SHP77 treated with DMSO at 0.1 percent for 48 hours (cell line): Measurements from ENCODE around the gene E2F2.

Experiments used
- DNase-seq: peaks from one replicate; lab custom pipeline; 2025; lab: John Stamatoyannopoulos, UW

Gene E2F2, protein sequence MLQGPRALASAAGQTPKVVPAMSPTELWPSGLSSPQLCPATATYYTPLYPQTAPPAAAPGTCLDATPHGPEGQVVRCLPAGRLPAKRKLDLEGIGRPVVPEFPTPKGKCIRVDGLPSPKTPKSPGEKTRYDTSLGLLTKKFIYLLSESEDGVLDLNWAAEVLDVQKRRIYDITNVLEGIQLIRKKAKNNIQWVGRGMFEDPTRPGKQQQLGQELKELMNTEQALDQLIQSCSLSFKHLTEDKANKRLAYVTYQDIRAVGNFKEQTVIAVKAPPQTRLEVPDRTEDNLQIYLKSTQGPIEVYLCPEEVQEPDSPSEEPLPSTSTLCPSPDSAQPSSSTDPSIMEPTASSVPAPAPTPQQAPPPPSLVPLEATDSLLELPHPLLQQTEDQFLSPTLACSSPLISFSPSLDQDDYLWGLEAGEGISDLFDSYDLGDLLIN

DNA sequence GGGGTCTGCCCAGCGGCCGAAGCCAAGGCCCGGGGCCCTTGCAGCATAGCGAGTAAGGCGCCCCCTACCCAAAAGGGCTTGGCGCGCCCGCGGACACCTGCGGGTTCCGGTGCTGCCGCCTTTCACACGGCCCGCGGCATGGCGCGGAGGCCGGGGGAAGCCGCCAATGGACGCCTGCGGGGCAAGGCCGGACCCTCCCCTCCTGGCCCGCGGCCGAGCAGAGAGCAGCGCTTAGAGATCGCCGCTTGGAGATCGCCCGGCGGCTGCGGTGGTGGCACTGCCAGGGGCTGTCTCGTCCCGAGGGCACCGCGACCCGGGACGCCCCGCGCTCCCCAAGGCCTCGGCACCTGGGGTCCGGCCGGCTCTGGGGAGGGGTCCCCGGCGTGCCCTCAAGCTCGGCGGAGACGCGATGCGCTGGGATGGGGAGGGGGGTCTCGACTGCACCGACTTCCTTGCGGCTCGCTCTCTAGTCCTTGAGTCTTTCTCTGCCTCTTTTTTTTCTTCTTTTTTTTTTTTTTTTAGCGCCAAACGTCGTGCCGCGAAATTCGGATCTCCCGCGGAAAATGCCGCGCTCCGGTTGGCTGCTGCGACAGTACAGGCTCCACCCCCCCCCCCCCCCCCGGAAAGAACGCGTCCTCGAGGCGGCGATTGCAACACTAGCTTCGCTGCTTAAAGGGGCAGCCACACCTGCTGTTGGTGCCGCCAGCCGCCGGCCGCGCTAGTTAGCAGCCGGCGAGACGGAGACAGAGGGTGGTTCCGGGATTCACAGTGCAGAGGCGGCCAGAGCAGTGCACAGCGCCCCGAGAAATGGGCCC, at the start of gene E2F2:
TSS of gene E2F2 (minus strand) at position 487 of the 815 bp plus-strand sequence. CDS start at position 47, 440 bp downstream.
- peak; percentile 61 for DNase-seq

DNA sequence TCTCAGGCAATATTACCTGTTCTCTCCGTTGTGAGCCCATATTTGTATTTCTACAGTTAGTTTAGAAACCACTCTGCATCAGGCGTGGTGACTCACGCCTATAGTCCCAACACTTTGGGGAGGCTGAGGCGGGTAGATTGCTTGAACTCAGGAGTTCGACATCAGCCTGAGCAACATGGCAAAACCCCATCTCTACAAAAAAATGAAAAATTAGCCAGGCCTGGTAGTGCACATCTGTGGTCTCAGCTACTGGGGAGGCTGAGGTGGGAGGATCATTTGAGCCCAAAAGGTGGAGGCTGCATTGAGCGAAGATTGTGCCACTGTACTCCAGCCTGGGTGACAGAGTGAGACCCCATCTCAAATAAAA, 47.9 kb upstream of the E2F2 start:
- DNase-seq, result no peak

DNA sequence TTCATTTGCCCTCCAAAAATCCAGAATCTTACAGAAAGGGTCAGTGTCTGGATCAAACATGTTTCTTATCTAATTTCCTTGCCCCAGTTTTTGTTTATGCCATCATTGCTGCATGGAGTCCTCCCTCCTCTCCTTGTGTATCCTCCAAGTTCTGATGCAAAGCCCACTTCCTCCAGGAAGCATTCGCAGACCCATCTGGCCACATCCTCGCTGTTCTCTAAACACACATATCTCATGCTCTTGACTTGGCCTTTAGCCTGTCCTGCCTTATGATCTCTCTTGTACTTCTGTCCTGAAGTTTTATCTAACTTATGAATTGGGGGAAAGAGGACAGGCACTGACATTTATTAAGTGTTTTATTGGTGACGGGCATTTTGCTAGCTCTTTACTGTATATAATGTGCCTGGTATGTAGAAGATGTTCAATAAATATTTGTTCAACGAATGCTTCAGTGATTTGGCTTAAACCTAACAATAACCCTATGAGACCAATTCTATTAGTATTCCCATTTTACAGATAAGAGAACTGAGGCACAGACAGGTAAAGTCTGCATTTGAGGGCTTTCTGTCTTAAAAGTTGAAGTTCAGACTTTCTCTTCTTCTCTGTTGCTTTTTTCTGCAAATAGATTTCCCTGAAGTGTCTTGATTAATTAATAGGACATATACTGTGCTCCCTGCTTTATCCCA, 47.4 kb upstream of the E2F2 start:
- DNase-seq, result no peak

DNA sequence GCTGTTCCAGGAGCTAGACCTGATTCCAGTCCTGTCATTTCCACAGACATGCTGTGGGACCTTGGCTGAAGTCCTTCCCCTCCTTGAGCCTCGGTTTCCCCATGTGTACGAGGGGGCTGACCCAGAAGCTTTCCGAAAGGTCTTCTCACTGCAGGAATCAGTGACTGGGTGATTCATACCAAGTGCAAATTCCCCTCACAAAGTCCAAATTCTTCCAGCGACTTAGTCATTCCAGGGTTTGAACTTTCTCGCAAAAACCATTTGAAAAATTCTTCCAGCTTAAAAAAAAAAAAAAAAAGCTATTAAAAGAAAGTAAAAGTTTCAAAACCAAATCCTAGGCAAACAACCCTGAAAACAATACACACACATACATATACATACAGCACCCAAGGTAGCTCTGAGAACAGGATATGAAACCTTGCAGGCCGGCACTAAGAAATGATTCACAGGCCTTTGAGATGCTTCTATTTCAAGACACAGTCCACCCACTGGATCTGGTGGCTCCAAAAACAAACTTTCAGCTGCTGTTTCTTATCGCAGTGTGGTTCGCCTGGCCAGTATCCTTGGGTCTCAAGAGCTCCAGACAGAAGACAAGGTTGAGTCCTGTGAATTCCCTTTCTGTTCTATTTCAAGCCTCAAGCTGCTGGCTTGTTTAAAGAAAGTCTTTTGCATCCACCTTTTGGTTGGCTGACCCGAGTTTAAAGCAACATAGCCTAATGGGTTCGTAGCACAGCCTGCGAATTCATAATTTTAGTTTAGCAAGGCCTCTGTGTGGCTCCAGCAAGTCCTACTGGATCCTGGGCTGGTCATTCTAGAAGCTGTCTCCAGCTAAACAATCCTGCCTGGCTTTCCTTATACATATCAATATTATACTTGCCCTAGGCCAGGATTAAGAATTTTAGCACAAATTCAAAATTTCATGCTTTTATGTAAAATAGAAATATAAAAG, 46.3 kb upstream of the E2F2 start:
- no peak for DNase-seq

DNA sequence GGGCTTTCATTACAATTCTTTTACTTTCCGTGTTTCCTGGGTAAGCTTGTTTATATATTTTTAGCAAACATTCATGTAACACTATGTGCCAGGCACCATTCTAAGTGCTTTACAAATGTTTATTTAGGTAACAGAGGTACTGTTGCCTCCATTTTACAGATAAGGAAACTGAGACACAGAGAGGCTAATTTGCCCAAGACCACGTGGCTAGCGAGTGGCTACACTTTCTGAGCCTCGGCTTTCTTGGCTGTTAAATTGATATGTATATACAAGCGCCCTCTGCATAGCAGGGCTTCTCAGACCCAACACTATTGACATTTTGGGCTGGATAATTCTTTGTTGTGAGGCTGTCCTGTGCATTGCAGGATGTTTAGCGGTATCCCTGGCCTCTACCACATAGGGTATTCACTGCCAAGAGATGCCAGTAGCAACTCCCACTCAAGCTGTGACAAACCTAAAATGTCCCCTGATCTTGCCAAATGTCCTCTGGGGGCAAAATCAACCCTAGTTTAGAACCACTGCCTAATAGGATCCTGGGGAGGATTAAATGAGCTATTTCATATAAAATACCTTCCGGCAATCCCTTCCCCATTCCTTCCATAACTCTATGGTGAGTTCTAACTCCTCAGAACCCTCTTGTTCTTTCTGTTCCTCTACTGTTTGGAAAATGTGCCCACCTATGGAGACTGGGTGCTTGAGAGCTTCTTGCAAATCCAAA, 45.5 kb upstream of the E2F2 start:
- DNase-seq, result no peak

DNA sequence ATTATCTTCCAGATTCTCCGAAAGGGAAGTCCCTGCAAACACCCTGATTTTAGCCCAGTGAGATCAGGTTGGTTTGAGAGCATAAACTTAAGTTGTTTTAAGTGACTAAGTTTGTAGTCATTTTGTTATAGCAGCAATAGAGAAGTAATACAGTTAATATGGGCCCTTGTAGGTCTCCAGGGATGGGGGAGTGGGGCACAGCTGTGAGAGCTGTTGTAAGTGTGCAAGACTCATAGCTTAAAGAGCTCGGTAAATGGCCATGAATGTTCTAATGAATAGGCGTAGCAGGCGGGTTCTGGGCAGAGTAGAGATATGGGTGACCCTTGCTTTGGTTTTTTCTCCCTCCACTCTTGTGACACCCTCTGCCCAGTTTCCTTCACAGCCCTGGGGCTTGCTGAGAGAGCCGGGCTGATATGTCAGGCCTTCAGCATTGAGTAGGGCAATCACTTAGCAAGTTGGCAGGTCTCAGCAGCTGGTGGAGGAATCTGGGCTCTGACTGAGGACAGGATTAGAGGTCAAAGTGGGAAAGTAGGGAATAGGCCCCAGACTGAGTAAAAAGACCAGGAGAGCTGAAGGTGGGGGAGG, 44.3 kb upstream of the E2F2 start:
- DNase-seq, result no peak

DNA sequence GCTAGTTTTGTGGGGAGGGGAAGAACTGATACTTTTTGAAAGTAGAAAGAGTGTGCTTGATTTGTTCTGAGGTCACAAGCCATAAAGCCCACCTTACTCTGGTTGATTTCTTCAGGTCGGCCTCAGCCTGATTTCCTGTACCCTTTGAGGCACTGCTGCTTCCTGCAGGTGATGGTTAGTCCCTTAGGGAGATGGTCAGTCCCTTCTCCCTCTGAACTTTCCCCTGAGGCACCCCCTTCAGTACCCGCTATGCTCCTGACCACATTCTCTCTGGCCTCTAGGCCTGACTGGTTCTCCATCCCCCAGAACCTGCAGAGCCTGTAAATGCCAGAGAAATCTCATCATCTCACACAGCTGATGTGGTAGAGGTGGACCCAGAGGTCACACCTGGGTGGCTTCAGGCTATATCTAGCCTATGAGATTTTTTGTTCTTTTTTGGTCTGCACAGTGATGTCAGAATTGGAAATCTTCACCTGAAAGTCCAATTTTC, 43.3 kb upstream of the E2F2 start:
- DNase-seq, result no peak

DNA sequence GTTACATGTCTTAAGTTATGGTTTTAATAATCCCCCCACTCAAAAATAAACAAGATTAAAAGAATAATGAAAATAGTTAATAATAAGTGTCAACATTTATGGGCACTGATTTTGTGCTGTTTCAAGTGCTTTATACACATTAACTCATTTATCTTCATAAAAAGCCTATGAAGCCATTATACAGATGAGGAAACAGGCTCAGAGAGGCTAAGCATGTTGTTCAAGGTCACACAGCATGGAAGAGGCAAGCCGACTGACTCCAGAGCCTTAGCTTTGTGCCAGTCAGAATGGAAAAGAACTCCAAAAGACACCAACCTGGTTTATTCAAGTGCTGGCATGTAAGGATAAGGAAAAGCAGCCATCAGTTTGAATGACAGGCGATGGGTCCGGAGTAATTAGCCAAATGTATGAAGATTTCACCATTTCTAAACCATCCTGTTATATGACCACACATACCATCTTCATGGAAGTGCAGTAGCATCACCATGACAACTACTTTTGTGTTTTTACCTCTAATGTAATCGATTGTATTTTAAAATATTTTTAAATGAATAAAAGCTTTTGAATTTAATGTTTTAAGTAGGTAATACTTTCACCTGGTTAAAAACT, 42.6 kb upstream of the E2F2 start:
- DNase-seq, result no peak

DNA sequence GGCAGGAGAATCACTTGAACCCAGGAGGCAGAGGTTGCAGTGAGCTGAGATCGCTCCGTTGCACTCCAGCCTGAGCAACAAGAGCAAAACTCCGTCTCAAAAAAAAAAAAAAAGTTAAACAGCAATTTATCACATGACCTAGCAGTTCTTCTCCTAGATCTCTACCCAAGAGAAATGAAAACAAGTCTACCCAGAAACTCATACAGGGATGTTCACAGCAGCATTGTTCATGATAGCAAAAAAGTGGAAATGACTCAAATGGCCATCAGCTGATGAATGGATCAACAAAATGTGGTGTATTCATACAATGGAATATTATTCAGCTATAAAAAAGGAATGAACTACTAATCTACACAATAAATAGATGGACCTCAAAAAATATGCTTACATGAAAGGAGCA, 40.4 kb upstream of the E2F2 start:
- DNase-seq, result no peak

DNA sequence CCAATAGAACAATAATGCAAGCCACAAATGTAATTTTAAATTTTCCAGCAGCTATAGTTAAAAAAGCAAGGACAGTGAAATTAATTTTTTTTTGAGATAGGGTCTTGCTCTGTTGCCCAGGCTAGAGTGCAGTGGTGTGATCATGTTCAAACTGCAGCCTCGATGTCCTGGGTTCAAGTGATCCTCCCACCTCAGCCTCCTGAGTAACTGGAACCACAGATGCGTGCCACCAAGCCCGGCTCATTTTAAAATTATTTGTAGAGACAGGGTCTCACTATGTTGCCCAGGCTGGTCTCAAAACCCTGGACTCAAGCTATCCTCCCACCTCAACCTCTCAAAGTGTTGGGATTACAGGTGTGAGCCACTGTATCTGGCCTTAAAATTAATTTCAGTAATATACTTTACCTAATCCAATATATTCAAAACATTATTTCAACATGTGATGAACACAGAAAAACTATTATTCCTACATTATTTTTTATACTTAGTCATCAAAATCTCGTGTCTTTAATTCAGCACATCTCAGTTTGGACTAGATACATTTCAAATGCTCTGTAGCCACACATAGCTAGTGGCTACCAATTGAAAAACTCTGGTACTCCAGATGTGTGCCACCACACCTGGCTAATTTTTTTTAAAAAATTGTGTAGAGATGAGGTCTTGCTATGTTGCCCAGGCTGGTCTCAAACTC, 39.1 kb upstream of the E2F2 start:
- DNase-seq, result no peak

DNA sequence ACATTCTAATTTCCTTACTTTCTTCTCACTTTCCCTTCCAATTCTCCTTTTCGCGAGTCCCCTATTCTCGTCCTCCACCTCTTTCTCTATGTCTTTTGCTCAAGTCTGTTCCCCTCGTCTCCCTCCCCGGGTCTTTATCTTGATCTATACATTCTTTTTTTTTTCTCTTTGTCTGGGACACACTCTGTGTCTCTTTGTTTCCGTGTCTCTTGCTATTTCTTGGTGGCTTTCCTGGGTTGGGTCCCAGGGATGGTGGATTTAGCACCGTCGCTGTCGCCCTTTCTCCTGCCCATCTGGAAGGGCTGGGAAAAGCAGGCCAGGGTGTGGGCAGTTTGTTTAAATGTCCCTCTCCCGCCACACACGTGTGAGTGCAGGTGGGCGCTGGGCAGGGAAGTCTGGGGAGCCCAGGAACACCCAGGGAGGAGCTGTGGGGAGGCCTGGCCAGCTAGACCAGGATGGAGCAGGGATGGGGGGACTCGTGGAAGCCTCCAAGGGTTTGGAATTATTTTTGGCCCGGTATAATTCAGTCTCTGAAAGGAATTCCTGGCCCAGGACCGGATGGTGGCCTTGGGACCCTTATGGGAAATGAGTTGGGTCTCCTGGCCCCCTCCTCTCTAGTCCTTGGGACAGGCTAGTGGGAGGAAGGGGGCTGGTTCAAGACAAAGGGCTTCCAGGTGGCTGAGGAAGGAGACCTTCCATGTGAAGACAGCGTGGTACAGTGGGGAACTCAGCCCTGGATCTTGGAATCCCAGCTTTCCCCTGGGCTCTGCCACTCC, 37.8 kb upstream of the E2F2 start:
- DNase-seq, result no peak

DNA sequence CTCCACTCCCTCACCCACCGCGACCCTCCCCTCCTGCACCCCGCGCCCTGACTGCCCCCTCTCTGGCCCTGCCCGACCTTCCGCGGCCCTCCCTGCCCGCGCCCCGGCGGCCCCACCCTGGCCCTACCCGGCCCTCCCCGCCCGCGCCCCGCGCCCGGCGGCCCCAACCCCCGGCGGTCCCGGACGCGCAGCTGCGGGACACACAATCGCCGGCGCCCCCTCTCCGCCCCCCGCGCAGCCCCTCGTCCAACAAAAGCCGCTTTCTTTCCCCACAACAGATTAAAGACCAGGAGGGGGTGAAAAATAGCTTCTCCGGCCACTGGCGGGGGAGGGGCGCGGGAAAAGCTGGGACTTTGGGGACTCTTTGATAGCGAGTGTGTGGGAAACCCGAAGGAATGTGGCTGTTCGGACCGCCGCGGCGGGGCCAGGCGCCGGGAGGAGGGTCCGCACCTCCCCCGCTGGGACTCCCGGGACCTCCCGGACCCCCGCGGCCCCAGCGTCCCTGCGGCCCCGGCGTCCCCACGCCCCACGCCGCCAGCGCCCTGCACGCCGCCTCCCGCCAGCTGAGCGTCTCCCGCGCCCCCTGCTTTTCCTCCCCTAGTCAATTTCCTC, 37.1 kb upstream of the E2F2 start:
- no peak for DNase-seq

DNA sequence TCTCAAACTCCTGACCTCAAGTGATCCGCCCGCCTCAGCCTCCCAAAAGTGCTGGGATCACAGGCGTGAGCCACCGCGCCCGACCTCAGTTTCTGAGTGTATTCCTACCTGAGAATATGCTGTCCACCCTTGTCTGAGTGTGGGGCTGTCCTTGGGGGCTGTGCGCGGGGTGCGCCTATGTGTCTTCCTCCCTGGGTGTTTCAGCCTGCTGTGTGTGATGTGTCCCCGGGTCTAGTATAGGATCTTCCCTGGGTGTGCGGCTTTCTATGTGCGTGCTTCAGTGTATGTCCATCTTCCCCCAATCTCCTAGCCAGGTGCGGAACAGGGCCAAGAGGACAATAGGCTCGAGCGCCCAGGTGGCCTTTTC, 36.6 kb upstream of the E2F2 start:
- DNase-seq, result no peak

DNA sequence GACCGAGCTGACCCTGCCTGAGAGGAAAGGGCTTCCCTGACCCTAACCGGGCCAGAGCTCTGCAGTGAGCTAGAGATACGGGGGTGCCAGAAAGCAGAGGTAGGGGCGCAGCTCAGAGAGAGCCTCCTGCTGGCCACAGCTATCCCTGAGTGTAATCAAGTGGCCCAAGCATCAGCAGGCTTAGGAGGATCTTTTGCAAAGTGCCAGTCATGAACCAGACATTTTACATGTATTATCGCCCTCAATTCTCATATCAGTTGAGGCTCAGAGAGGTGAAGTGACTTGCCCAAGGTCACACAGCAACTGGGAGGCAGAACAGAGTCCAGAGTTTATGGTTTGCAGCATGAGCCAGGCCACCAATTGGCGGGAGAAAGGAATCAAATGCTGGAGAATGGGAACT, 35.3 kb upstream of the E2F2 start:
- DNase-seq, result no peak

DNA sequence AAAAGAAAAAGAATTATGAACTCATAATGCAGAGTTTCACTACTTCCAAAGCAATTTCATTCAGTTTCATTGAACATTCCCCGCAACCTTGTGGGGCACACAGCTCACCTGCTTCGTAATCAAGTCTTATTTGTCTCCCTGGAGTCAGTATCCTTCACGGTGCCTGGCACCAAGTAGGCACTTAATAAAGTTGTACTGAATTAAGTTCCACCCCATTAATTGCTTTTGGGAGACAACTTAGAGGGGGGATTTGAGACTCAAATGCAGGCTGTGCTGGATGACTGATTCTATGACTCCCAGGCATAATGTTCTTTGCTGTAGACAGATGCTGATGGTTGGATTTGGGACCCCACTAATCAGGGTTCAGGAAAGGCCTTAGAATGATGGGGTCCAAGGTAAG, 34.7 kb upstream of the E2F2 start:
- DNase-seq, result no peak

DNA sequence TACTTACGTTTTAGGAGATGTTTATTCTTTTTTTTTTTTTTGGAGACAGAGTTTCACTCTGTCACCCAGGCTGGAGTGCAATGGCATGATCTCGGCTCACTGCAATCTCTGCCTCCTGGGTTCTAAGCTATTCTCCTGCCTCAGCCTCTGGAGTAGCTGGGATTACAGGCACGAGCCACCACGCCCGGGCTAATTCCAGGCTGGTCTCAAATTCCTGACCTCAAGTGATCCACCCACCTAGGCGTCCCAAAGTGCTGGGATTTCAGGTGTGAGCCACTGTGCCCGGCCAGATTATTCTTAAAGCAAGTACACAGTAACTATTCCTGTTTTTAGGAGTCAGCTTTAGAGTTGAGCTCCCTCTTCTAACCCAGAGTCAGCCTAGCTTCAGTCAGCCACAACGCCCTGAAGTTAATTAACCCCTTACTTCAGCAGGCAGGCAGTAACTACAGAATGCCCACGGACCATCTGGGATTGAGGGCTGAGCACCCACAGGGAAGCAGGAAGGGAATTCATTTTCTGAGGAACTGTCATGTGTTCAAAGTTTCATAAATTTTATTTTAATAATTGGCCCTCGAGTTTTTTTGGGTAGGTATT, 33.6 kb upstream of the E2F2 start:
- no peak for DNase-seq

DNA sequence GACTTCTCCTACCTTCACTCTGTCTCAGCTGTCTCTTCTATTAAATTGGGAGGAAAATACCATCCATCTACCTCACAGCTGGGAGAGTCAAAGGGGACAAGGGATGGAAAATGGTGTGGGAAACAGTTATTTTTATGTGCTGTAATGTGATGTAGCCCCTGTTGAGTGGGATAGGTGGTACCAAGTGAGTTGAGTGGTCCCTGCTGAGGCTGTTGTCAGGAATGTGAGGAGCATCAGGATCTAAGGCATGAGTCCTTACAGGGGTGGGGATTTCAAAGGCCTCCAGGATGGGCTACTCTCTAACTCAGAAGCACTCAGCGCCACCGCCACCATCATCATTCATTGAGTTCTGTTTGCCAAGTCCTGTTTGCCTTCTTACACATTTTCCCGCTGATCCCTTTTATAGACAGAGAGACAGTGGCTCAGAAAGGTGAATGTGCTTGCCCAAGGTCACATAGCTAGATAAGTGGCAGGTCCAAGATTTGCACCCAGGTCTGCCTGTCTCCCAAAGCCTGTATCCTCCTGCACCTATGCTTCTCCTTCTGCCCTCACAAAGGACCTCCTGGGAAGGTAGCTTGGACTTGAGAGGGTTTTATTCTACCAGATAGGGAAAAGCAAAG, 32.8 kb upstream of the E2F2 start:
- DNase-seq, result no peak
